ENCODE measurements around the gene CTRB1. TPM values are rescaled to one million over a fixed set of nuclear protein-coding genes. Genes with fewer than 3 reads are reported as not detected.

Gene CTRB1
- total and polyA plus RNA-seq, 2 experiments from 2014 or later = 0.21 TPM; not detected in 1

DNA sequence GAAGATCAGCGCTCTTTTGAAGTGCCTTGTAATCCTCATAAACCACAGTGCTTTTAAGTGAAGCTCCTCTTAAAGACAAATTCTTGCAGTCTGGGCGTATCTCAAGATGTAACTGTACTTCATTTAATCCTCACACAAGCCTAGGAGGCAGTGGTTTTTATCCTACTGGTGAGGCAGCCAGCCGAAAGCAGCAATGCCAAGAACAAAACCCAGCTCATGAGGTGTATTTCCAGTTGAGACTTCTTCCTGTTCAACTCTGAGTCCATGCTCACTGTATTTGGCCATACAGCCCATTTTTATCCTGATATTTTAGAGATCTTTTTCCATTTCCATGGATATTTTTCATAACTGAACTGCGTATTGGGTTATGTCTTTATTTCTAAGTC lies 25.5 kb upstream of the CTRB1 start:
- H3K27me3 ChIP-seq = no peaks in the 10 kb centered on the region
- no peaks in the 10 kb centered on the region for H3K79me2 ChIP-seq
- no peaks in the 10 kb centered on the region for H3K36me3 ChIP-seq (replicated peaks; ENCODE audit: insufficient read depth, low read depth)
- DNase-seq (ENCODE audit: low spot score) = no peak
- TF ChIP-seq, protein P1, sequence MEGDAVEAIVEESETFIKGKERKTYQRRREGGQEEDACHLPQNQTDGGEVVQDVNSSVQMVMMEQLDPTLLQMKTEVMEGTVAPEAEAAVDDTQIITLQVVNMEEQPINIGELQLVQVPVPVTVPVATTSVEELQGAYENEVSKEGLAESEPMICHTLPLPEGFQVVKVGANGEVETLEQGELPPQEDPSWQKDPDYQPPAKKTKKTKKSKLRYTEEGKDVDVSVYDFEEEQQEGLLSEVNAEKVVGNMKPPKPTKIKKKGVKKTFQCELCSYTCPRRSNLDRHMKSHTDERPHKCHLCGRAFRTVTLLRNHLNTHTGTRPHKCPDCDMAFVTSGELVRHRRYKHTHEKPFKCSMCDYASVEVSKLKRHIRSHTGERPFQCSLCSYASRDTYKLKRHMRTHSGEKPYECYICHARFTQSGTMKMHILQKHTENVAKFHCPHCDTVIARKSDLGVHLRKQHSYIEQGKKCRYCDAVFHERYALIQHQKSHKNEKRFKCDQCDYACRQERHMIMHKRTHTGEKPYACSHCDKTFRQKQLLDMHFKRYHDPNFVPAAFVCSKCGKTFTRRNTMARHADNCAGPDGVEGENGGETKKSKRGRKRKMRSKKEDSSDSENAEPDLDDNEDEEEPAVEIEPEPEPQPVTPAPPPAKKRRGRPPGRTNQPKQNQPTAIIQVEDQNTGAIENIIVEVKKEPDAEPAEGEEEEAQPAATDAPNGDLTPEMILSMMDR (IDR thresholded peaks at IDR 0.05; ENCODE audit: poor library complexity) = no peak
- no peak for TF ChIP-seq EZH2phosphoT487 (IDR thresholded peaks at IDR 0.05; ENCODE audit: low read depth, severe bottlenecking, unreplicated experiment)
- no peak for TF ChIP-seq EZH2 (IDR thresholded peaks at IDR 0.05; ENCODE audit: borderline replicate concordance)
- no peak overlapping the region for H3K4me3 ChIP-seq
- no peak overlapping the region for H2AFZ ChIP-seq
- no peaks in the 10 kb centered on the region for H3K9me3 ChIP-seq (ENCODE audit: low read depth)
- no peaks in the 10 kb centered on the region for H3K9me2 ChIP-seq (replicated peaks; ENCODE audit: insufficient read depth)
- H4K20me1 ChIP-seq (ENCODE audit: insufficient read depth, poor library complexity, severe bottlenecking) = no peaks in the 10 kb centered on the region
- peaks cover 5% of the 10 kb centered on the region for H3K4me1 ChIP-seq (ENCODE audit: insufficient read depth)
- H3K4me2 ChIP-seq = no peak overlapping the region
- WGBS (ENCODE audit: low lambda C conversion rate, missing lambda C conversion rate) = 59% methylated on average over 4 of the region's 4 CpGs
- no peak overlapping the region for H3K27ac ChIP-seq

DNA sequence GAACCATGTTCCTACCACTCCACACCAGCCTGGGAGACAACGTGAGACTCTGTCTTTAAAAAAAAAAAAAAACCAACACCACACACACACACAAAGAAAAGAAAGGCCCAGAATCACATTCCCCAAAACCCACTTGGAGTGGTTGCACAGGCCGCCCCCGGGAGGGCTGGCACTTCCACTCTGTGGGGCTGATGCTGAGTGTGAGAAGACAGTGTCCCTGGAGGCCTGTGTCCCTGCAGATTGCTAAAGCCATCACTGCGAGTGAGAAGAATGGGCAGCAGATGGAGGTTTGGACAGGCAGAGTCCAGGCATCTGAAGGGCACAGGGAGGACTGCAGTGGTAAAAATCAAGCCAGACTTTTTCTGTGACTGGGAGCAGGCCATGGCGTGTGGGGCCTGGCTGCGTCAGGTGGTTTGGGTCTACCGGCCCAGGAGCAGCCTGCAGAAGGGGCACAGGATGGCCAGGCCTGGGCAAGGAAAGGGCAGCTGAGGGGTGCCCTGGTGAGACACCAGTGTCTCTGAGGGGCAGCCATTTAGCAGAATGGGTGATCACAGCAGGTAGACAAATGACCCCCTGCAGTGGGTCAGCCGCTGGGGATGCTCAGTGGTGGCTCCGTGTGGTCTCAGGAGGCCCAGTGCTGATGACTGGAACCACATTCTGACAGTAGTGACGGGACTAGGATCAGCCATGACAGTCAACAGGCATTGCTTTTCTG lies 24.9 kb upstream of the CTRB1 start:
- no peaks in the 10 kb centered on the region for H3K9me3 ChIP-seq (ENCODE audit: low read depth)
- no peak overlapping the region for H3K27ac ChIP-seq
- no peak for DNase-seq (ENCODE audit: low spot score)
- H3K9me2 ChIP-seq (replicated peaks; ENCODE audit: insufficient read depth) = no peaks in the 10 kb centered on the region
- peaks cover 5% of the 10 kb centered on the region for H3K4me1 ChIP-seq (ENCODE audit: insufficient read depth)
- H2AFZ ChIP-seq = no peak overlapping the region
- no peak overlapping the region for H3K4me3 ChIP-seq
- no peaks in the 10 kb centered on the region for H4K20me1 ChIP-seq (ENCODE audit: insufficient read depth, poor library complexity, severe bottlenecking)
- TF ChIP-seq EZH2 (IDR thresholded peaks at IDR 0.05; ENCODE audit: borderline replicate concordance) (no peak), EZH2phosphoT487 (IDR thresholded peaks at IDR 0.05; ENCODE audit: low read depth, severe bottlenecking, unreplicated experiment) (no peak)
- TF ChIP-seq, protein P1 (IDR thresholded peaks at IDR 0.05; ENCODE audit: poor library complexity) = no peak
- H3K27me3 ChIP-seq = no peaks in the 10 kb centered on the region
- WGBS (ENCODE audit: low lambda C conversion rate, missing lambda C conversion rate) = 85% methylated on average over 10 of the region's 10 CpGs
- H3K4me2 ChIP-seq = no peak overlapping the region
- H3K79me2 ChIP-seq = no peaks in the 10 kb centered on the region
- H3K36me3 ChIP-seq (replicated peaks; ENCODE audit: insufficient read depth, low read depth) = no peaks in the 10 kb centered on the region

DNA sequence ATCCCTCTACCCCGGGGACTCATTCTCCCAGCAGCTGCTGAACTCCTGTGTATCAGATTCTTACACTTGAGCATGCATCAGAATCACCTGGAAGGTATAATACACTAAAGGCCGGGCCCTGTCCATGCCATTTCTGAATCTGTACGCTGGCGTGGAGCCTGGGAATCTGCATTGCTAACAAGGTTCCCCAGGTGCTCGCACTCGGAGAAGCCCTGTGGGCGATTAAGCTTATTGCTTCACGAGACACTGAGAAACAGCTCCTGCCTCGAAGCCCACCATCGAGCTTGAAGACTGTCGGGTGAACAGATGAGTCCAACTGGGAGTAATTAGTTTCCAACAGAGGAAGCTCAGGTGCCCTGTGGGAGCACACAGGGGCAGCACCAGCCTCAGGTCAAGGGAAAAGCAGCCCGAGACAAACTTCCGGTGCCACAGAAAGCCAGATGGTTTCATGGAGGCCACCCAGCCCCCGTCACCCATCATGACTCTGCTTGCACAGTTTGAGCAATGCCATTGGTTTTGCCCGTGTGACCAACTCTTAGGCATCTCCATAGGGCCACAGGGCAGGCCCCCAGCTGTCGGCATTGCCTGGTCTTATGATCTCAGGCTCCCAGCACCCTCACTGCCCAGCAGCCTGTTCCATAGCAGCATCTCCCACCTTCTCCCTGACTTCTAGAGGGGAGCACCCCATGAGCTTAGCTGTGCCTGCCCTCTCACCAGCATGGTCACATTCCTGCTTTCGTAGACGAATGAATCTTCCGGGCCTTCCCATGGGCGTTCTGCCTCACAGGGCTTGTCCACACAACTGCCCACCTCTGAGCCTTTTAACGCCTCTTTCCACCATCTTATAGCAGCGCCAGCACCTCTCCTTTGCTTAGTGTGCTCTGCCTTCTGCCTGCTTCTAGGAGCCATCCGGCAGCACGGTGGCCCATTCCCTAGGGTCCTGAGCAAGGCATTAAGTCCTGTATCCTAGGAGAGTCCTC lies 22.7 kb upstream of the CTRB1 start:
- Histone ChIP-seq H4K20me1 (ENCODE audit: insufficient read depth, poor library complexity, severe bottlenecking) (no peaks in the 10 kb centered on the region), H3K9me2 (replicated peaks; ENCODE audit: insufficient read depth) (no peaks in the 10 kb centered on the region), H3K4me2 (no peak overlapping the region), H3K79me2 (no peaks in the 10 kb centered on the region), H3K27me3 (no peaks in the 10 kb centered on the region), H3K4me1 (ENCODE audit: insufficient read depth) (peaks cover 5% of the 10 kb centered on the region), H3K9me3 (ENCODE audit: low read depth) (no peaks in the 10 kb centered on the region), H3K27ac (no peak overlapping the region), H2AFZ (no peak overlapping the region), H3K4me3 (no peak overlapping the region), H3K36me3 (replicated peaks; ENCODE audit: insufficient read depth, low read depth) (no peaks in the 10 kb centered on the region)
- TF ChIP-seq, protein P1 (IDR thresholded peaks at IDR 0.05; ENCODE audit: poor library complexity) = no peak
- TF ChIP-seq EZH2 (IDR thresholded peaks at IDR 0.05; ENCODE audit: borderline replicate concordance) (no peak), EZH2phosphoT487 (IDR thresholded peaks at IDR 0.05; ENCODE audit: low read depth, severe bottlenecking, unreplicated experiment) (no peak)
- no peak for DNase-seq (ENCODE audit: low spot score)
- WGBS (ENCODE audit: low lambda C conversion rate, missing lambda C conversion rate) = 90% methylated on average over 24 of the region's 24 CpGs

All from hepatocyte (in vitro differentiated cells).